K562 treated with DMSO at 1 percent for 4 hours (cell line): ENCODE measurements around the gene LEMD3. TPM values are rescaled to one million over a fixed set of nuclear protein-coding genes. Genes with fewer than 3 reads are reported as not detected.

ENCODE experiments used
- total RNA-seq: library from RNA; unstranded; fragments of 300-600 nt; gene quantifications from 2 replicates; pipeline ENCODE4 v1.2.3, GENCODE V29; 2022; ENCODE audit not compliant: insufficient read depth

Gene LEMD3
- 17.3 and 21.1 TPM in 2 replicates for total RNA-seq

GRCh38 chr12:65169320-65170208 is at the start of gene LEMD3:
TSS of gene LEMD3 (plus strand) at chr12:65169583. CDS start at chr12:65169597, 14 bp downstream.

GRCh38 chr12:65121049-65121955 is 48.1 kb upstream of the LEMD3 start, which contains the start of gene WIF1:
TSS of gene WIF1 (minus strand) at chr12:65121305. CDS start at chr12:65121191, 114 bp downstream.

GRCh38 chr12:65278576-65279368 is 109.4 kb downstream of the LEMD3 start, which contains the start of gene MSRB3:
TSS of gene MSRB3 (plus strand) at chr12:65278683. CDS start at chr12:65308580, 29,897 bp downstream.

Other genes with a start within 250 kb of the LEMD3 start
- gene WIF1, start 48.3 kb upstream of the LEMD3 start, total RNA-seq, result not detected in 2 replicates
- not detected in 2 replicates for gene MSRB3, start 109.1 kb downstream of the LEMD3 start, total RNA-seq